ENCODE measurements around the gene ERMAP.
A peak's percentile ranks its signal among the peaks of the same experiment; 100 is the strongest.

ERMAP gene, protein sequence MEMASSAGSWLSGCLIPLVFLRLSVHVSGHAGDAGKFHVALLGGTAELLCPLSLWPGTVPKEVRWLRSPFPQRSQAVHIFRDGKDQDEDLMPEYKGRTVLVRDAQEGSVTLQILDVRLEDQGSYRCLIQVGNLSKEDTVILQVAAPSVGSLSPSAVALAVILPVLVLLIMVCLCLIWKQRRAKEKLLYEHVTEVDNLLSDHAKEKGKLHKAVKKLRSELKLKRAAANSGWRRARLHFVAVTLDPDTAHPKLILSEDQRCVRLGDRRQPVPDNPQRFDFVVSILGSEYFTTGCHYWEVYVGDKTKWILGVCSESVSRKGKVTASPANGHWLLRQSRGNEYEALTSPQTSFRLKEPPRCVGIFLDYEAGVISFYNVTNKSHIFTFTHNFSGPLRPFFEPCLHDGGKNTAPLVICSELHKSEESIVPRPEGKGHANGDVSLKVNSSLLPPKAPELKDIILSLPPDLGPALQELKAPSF

GRCh38 chr1:42816585-42817439 lies at the start of gene ERMAP, which contains the start of gene SVBP:
Gene ERMAP (plus strand): TSS chr1:42817122. CDS start chr1:42830449, 13,327 bp downstream.
Gene SVBP (minus strand): TSS chr1:42817397. CDS start chr1:42816544, 853 bp downstream.
- peak; percentile 10 for DNase-seq (ENCODE audit: low read depth, low spot score)
- peak within 1 kb of the TSS; percentile 91 for H3K27ac ChIP-seq

DNA sequence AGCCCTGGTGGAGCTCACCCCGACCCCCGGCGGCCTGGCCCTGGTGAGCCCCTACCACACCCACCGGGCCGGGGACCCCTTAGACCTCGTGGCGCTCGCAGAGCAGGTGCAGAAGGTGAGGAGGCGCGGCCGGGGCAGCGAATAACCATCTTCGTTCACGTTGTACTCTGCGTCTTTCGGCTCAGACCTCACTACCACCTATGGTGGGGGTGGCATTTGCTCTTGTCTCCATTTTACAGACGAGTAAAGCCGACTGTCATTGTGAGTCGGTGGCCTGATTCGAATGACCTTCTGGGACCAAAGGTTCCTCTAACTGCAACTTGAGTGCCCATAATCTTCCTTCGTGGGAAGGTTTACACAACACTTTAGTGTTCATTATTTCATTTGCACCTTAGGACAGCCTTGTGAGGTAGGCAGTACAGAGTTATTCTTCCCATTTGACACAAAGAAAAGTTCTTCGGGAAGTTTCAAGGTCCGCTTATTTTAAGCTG lies 49.4 kb upstream of the ERMAP start:
- peak overlapping the region; percentile 34 for H3K27ac ChIP-seq
- DNase-seq (ENCODE audit: low read depth, low spot score), result no peak

- no peak overlapping the region for H3K27ac ChIP-seq
- DNase-seq (ENCODE audit: low read depth, low spot score), result no peak
Measured at GRCh38 chr1:42768172-42768571, 48.8 kb upstream of the ERMAP start.

DNA sequence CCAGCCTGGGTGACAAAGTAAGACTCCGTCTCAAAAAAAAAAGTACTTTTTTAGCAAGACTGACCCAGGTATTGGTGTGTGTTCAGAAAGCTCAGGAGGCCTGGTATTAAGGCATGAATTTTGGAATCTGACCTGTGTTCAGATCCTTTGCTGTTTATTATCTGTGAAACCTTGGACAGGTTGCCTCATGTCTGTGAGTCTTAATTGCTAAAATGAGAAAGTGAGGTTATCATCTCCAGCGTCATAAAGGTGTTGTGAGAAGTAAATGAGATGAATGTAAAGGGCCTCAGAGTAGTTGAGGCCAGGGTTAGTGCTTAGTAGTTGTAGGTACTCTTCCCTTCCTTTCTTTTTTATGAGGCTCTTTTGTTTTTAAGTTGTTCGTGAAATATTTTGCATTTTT lies 47.1 kb upstream of the ERMAP start:
- H3K27ac ChIP-seq, result no peak overlapping the region
- no peak for DNase-seq (ENCODE audit: low read depth, low spot score)

- no peak for DNase-seq (ENCODE audit: low read depth, low spot score)
- H3K27ac ChIP-seq, result no peak overlapping the region
Measured at GRCh38 chr1:42773420-42773819, 43.5 kb upstream of the ERMAP start.

GRCh38 chr1:42774928-42775526 lies 41.9 kb upstream of the ERMAP start:
- H3K27ac ChIP-seq, result no peak overlapping the region
- DNase-seq (ENCODE audit: low read depth, low spot score), result no peak

- no peak overlapping the region for H3K27ac ChIP-seq
Measured at GRCh38 chr1:42776502-42776901, 40.4 kb upstream of the ERMAP start.

GRCh38 chr1:42777852-42778251 lies 39.1 kb upstream of the ERMAP start:
- DNase-seq (ENCODE audit: low read depth, low spot score), result no peak
- no peak overlapping the region for H3K27ac ChIP-seq

More at GRCh38 chr1:42776502-42776901, 40.4 kb upstream of the ERMAP start:
- no peak for DNase-seq (ENCODE audit: low read depth, low spot score)

DNA sequence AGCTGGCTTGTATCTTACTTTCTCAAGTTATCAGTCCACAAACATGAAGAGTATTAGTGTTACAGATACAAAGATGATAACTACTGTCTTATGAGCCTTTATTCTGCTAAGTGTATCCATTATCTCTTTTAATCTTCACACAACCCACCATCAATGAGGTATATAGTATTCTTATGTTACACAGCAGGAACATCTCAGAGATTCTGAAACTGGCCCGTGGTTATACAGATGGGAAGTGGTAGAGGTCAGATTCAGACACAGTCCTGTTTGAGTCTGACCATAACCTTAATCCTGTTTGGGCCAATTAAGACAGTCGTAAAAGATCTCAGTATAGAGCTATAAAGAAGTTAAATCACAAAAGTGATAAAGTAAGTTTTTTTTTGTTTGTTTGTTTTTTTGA lies 37.2 kb upstream of the ERMAP start:
- no peak overlapping the region for H3K27ac ChIP-seq
- no peak for DNase-seq (ENCODE audit: low read depth, low spot score)

- no peak overlapping the region for H3K27ac ChIP-seq
- DNase-seq (ENCODE audit: low read depth, low spot score), result no peak
Measured at GRCh38 chr1:42780176-42780575, 36.7 kb upstream of the ERMAP start.

DNA sequence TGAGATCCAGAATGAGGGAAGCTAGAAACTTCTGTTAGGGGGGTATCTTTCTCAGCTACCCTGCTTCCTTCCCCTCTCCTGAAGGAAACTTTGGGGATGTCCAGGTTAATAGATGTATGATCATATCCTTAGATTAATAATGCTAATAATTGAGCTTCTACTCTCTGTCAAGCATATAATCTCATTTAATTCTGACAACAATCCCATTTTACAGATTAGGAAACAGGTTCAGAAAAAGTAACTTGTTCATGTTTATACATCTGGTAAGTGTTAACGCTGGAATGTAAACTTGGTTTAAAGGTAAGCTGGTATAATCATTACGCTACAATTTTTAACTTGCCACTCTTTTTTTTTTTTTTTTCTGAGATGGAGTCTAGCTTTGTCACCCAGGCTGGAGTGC lies 33.8 kb upstream of the ERMAP start:
- peak overlapping the region; percentile 38 for H3K27ac ChIP-seq
- DNase-seq (ENCODE audit: low read depth, low spot score), result no peak

- H3K27ac ChIP-seq, result peak overlapping the region; percentile 38
- no peak for DNase-seq (ENCODE audit: low read depth, low spot score)
Measured at GRCh38 chr1:42784547-42784945, 32.4 kb upstream of the ERMAP start.

DNA sequence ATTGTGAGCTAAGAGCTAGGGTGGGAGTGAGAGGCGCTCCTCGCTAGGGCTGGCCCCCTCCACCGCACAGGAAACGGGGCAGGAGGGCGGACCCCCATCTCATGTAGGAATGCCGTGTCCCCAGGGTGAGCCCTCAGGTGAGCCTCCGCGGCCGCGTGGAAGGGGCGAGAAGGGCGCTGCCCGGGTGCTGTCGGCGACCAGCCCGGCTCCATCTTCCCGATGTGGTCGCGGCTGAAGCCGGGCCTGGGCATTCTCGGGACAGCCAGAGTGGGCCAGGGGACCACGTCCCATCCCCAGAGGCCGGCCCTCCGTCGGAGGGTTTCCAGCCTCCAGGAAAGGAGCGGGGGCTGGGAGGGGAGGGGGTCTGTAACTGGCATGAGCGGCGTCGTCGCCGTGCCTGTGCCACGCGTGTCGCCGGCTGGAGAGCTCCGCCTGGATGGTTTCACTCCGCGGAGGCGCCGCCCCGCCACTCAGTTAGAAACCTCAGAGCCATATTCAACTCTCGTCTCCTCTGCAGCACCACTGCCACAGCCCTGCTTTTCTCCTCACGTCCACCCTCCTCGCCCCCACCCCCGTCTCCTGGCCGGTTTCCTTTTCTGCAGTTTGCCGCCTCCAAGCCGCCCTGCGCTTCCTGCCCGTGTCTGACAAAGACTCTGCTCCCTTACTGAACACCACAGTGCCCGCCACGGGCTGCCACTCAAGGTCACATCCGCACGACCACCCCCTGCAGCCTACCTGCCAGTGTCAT lies 31.8 kb upstream of the ERMAP start, which contains the start of gene TMEM269:
Gene TMEM269 (plus strand): TSS at position 46 of the 748 bp plus-strand sequence. CDS start 4,903 bp downstream, outside the sequence.
- peak within 1 kb of the TSS; percentile 38 for H3K27ac ChIP-seq
- no peak for DNase-seq (ENCODE audit: low read depth, low spot score)

DNA sequence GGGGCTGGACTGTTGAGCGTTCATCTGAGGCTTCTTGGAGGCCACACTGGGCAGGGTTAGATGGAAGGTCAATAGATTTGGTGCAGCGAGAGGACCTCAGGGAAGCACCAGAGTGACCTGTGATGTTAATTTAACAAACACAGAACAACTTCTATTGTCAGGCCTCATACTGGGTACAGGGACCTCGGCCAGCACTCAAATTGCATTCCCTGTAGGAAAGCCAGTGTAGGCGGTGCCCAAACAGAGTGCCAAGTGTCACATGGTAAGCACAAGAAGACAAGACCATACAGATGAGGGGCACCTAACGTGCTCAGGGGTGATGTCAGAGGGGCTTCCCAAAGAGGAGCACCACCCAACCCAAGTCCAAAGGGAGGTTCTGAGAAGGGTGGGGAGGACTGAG lies 30.8 kb upstream of the ERMAP start:
- H3K27ac ChIP-seq, result no peak overlapping the region
- DNase-seq (ENCODE audit: low read depth, low spot score), result no peak

- no peak overlapping the region for H3K27ac ChIP-seq
- DNase-seq (ENCODE audit: low read depth, low spot score), result no peak
Measured at GRCh38 chr1:42788021-42788420, 28.9 kb upstream of the ERMAP start.

DNA sequence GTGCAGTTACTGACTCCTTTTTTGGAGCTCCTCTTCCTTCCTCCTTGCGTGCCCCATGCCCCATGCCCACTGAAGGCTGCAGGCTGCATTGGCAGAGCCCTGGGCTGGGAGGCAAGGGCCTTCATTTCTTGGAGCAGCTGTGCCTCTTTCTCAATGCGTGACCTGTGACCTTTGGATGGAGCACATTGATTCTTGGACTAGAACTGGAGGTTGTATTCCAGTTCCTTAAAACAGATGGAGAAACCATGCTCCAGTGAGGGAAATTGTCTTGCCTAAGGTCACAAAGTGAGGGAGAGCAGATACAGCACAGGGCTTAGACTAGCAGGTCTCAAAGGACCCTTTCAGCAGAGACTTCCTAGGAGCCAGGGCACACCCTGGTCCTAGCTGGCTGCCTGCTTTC lies 23.1 kb upstream of the ERMAP start:
- H3K27ac ChIP-seq, result no peak overlapping the region
- DNase-seq (ENCODE audit: low read depth, low spot score), result no peak

DNA sequence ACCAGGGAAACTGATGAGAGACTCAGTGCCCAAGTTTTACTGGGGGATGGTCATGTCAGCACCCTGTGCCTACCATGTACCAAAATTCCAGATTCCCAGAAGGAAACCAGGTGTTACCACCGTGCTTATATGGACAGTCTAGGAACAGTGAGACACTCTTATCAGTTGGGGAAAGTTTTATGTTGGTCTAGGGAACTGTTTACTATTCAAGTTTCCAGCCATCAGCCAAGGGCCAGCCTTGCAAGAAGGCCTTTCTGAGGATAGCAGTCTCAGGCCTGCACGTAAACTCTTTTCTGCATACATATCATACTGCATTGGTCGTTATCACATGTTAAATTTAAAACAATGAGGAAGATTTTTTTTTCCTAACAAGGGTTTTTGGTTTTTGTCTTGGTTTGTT lies 19.5 kb upstream of the ERMAP start:
- DNase-seq (ENCODE audit: low read depth, low spot score), result no peak
- H3K27ac ChIP-seq, result no peak overlapping the region

DNA sequence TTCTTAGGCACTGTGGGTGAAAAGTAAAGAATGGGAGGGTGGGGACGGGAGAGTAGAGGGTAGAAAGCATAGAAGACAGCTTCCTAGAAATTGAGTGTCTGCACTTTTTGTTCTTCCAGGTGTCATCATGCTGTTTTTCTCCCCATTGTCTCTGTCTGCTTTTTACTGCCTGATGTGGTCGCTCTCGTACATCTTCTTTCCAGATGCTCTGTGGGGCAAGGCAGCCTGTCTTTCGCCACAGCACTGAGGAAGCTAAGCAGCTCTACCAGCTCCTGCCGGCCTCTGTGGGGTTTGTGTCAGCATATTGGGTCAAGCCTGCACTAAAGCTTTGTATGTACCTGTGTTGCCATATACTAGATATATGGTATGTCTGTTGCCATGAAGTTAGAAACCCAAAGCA lies 18.9 kb upstream of the ERMAP start:
- DNase-seq (ENCODE audit: low read depth, low spot score), result no peak
- no peak overlapping the region for H3K27ac ChIP-seq

DNA sequence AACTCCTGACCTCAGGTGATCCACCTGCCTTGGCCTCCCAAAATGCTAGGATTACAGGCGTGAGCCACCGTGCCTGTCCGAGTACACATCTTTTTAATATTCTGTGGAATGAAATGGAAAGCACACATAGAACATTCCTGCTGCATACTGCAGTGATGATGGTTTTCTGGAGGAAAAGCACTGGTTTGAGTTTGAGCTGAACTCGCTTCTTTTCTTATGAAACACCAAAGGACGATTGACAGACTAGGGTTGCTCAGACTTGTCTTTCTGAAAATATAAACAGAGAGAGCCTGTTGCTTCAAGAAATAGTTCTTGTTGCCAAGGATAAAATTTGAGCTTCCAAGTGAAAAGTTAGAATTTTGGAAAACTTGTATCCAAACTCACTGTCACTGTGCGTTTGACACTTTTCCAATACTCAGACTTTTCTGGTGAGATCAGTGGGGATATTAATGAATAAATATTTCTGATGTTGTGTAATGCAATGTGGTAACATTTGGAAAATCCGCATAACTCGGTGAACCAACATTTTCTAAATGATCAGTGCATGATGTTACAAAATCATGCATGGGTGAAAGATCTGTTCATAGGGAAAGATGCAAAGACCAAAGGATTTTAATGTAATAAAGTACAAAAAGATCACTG lies 15.0 kb upstream of the ERMAP start:
- no peak overlapping the region for H3K27ac ChIP-seq
- no peak for DNase-seq (ENCODE audit: low read depth, low spot score)

Measured in epithelial cell of prostate (primary cell).